ENCODE data around the gene CTU2. TPM values are rescaled to one million over a fixed set of nuclear protein-coding genes. Genes with fewer than 3 reads are reported as not detected.

Gene CTU2
- total and polyA plus RNA-seq, 9 of the 15 experiments (the other 6 are each of a cell fraction or from before 2014, with no cell fraction given): 1.3 to 105 (median 23.2) TPM

DNA sequence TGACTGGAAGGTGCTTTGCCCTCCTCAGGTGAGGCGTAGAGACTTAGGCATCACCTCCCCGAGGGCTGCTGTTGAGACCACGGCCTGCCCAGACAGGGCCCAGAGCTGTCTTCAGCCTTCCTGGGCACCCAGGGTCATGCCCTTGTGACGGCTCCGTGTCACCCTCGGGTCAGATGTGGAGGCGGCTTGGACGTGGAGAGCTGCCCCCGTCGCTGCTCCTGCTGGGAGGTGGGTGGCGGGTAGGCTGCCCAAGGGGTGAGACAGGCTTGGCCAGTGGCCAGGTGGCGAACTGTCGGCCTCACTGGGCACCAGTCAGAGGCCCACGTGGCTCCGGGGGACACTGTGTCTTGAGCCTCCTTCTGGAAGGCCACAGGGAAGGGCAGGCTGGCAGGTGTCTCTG is 11.1 kb upstream of the CTU2 start (continued):
- TF ChIP-seq, protein P1, sequence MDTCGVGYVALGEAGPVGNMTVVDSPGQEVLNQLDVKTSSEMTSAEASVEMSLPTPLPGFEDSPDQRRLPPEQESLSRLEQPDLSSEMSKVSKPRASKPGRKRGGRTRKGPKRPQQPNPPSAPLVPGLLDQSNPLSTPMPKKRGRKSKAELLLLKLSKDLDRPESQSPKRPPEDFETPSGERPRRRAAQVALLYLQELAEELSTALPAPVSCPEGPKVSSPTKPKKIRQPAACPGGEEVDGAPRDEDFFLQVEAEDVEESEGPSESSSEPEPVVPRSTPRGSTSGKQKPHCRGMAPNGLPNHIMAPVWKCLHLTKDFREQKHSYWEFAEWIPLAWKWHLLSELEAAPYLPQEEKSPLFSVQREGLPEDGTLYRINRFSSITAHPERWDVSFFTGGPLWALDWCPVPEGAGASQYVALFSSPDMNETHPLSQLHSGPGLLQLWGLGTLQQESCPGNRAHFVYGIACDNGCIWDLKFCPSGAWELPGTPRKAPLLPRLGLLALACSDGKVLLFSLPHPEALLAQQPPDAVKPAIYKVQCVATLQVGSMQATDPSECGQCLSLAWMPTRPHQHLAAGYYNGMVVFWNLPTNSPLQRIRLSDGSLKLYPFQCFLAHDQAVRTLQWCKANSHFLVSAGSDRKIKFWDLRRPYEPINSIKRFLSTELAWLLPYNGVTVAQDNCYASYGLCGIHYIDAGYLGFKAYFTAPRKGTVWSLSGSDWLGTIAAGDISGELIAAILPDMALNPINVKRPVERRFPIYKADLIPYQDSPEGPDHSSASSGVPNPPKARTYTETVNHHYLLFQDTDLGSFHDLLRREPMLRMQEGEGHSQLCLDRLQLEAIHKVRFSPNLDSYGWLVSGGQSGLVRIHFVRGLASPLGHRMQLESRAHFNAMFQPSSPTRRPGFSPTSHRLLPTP (IDR thresholded peaks at IDR 0.05; ENCODE audit: borderline replicate concordance, extremely low read depth, insufficient read length): no peak
- TF ChIP-seq YBX1 (IDR thresholded peaks at IDR 0.05): no peak
- TF ChIP-seq ZNF239 (CRISPR knock-in tag; IDR thresholded peaks at IDR 0.05): no peak
- TF ChIP-seq, protein P2, sequence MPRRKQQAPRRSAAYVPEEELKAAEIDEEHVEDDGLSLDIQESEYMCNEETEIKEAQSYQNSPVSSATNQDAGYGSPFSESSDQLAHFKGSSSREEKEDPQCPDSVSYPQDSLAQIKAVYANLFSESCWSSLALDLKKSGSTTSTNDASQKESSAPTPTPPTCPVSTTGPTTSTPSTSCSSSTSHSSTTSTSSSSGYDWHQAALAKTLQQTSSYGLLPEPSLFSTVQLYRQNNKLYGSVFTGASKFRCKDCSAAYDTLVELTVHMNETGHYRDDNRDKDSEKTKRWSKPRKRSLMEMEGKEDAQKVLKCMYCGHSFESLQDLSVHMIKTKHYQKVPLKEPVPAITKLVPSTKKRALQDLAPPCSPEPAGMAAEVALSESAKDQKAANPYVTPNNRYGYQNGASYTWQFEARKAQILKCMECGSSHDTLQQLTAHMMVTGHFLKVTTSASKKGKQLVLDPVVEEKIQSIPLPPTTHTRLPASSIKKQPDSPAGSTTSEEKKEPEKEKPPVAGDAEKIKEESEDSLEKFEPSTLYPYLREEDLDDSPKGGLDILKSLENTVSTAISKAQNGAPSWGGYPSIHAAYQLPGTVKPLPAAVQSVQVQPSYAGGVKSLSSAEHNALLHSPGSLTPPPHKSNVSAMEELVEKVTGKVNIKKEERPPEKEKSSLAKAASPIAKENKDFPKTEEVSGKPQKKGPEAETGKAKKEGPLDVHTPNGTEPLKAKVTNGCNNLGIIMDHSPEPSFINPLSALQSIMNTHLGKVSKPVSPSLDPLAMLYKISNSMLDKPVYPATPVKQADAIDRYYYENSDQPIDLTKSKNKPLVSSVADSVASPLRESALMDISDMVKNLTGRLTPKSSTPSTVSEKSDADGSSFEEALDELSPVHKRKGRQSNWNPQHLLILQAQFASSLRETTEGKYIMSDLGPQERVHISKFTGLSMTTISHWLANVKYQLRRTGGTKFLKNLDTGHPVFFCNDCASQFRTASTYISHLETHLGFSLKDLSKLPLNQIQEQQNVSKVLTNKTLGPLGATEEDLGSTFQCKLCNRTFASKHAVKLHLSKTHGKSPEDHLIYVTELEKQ (CRISPR knock-in tag; IDR thresholded peaks at IDR 0.05): no peak
- TF ChIP-seq ZNF134 (CRISPR knock-in tag; conservative IDR thresholded peaks at IDR 0.05): no peak
- no peak for TF ChIP-seq ZNF174 (CRISPR knock-in tag; IDR thresholded peaks at IDR 0.05)
- TF ChIP-seq CAMTA2 (CRISPR knock-in tag; conservative IDR thresholded peaks at IDR 0.05): no peak
- TF ChIP-seq RBM17 (IDR thresholded peaks at IDR 0.05; ENCODE audit: borderline replicate concordance, low read depth, low read length): no peak
- TF ChIP-seq, protein P3, sequence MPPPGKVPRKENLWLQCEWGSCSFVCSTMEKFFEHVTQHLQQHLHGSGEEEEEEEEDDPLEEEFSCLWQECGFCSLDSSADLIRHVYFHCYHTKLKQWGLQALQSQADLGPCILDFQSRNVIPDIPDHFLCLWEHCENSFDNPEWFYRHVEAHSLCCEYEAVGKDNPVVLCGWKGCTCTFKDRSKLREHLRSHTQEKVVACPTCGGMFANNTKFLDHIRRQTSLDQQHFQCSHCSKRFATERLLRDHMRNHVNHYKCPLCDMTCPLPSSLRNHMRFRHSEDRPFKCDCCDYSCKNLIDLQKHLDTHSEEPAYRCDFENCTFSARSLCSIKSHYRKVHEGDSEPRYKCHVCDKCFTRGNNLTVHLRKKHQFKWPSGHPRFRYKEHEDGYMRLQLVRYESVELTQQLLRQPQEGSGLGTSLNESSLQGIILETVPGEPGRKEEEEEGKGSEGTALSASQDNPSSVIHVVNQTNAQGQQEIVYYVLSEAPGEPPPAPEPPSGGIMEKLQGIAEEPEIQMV (tag; conservative IDR thresholded peaks at IDR 0.05; ENCODE audit: low read depth): no peak
- TF ChIP-seq, protein P4, sequence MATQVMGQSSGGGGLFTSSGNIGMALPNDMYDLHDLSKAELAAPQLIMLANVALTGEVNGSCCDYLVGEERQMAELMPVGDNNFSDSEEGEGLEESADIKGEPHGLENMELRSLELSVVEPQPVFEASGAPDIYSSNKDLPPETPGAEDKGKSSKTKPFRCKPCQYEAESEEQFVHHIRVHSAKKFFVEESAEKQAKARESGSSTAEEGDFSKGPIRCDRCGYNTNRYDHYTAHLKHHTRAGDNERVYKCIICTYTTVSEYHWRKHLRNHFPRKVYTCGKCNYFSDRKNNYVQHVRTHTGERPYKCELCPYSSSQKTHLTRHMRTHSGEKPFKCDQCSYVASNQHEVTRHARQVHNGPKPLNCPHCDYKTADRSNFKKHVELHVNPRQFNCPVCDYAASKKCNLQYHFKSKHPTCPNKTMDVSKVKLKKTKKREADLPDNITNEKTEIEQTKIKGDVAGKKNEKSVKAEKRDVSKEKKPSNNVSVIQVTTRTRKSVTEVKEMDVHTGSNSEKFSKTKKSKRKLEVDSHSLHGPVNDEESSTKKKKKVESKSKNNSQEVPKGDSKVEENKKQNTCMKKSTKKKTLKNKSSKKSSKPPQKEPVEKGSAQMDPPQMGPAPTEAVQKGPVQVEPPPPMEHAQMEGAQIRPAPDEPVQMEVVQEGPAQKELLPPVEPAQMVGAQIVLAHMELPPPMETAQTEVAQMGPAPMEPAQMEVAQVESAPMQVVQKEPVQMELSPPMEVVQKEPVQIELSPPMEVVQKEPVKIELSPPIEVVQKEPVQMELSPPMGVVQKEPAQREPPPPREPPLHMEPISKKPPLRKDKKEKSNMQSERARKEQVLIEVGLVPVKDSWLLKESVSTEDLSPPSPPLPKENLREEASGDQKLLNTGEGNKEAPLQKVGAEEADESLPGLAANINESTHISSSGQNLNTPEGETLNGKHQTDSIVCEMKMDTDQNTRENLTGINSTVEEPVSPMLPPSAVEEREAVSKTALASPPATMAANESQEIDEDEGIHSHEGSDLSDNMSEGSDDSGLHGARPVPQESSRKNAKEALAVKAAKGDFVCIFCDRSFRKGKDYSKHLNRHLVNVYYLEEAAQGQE (IDR thresholded peaks at IDR 0.05; ENCODE audit: borderline replicate concordance): no peak
- TF ChIP-seq, protein P4 (CRISPR knock-in tag; IDR thresholded peaks at IDR 0.05; ENCODE audit: low read depth): no peak
- TF ChIP-seq ZNF316 (IDR thresholded peaks at IDR 0.05): no peak
